ENCODE results near the gene MAML3. TPM values are rescaled to one million over a fixed set of nuclear protein-coding genes. Genes with fewer than 3 reads are reported as not detected.

Gene MAML3
- total and polyA plus RNA-seq, 4 experiments from 2014 or later = 0.15 to 3.7 (median 1.7) TPM

- Mint-ChIP-seq H3K4me3 (peak overlapping the region in 7 of 8 donors; percentile 76 to 92 (median 85)), H3K27ac (peak overlapping the region in 3 of 7 donors; percentile 85 to 91 (median 87)), H3K9me3 (no peaks in the 10 kb centered on the region), H3K27me3 (peaks cover 3 to 6% of the 10 kb centered on the region in 2 donors), H3K36me3 (no peaks in the 10 kb centered on the region), H3K4me1 (peaks cover 12 to 29% (median 16%) of the 10 kb centered on the region in 4 donors)
- ChIA-PET POLR2A (ENCODE audit: partially characterized antibody) (interaction anchor here (1.4 to 1.7 kb wide), 2 partner anchors 102 to 108 kb away, joined by 5 to 7 read pairs; no protein-coding TSS in a partner anchor), CTCF (ENCODE audit: partially characterized antibody) (interaction anchor here (0.7 to 4.8 kb wide), 5 partner anchors 20 to 205 kb away, joined by 3 to 34 read pairs (median 4); no protein-coding TSS in a partner anchor)
- peaks cover 19% of the 10 kb centered on the region for H3K4me1 ChIP-seq (ENCODE audit: insufficient read depth, low read length)
- peak overlapping the region in 1 of 2 donors; percentile 17 for H3K4me3 ChIP-seq (ENCODE audit: low read length in 2 of 2)
- H3K36me3 ChIP-seq (ENCODE audit: insufficient read depth, low read length) = no peaks in the 10 kb centered on the region
- H3K9me3 ChIP-seq (ENCODE audit: control insufficient read depth in 1 of 2, low read length in 2 of 2) = no peaks in the 10 kb centered on the region
- no peak for DNase-seq
- intact Hi-C loops (cut with micrococcal nuclease) = loop anchor here (2.0 kb wide), 1 partner anchor 22 kb away; no protein-coding TSS in a partner anchor
- H3K27me3 ChIP-seq (ENCODE audit: insufficient read depth, low read length) = no peaks in the 10 kb centered on the region
- H3K27ac ChIP-seq (ENCODE audit: low read depth, low read length) = no peak overlapping the region
These were observed 105.5 kb downstream of the MAML3 start for GRCh38 chr4:140048419-140048995.

GRCh38 chr4:140047786-140048185 is 106.2 kb downstream of the MAML3 start:
- Mint-ChIP-seq H3K27ac (no peak overlapping the region), H3K36me3 (no peaks in the 10 kb centered on the region), H3K9me3 (no peaks in the 10 kb centered on the region), H3K4me1 (peaks cover 12 to 29% (median 16%) of the 10 kb centered on the region in 4 donors), H3K27me3 (peaks cover 3 to 6% of the 10 kb centered on the region in 2 donors), H3K4me3 (no peak overlapping the region)
- no peak for DNase-seq
- H3K27me3 ChIP-seq (ENCODE audit: insufficient read depth, low read length) = no peaks in the 10 kb centered on the region
- no peaks in the 10 kb centered on the region for H3K9me3 ChIP-seq (ENCODE audit: control insufficient read depth in 1 of 2, low read length in 2 of 2)
- intact Hi-C loops (cut with micrococcal nuclease) = loop anchor here (2.0 kb wide), 1 partner anchor 23 kb away; no protein-coding TSS in a partner anchor
- no peaks in the 10 kb centered on the region for H3K36me3 ChIP-seq (ENCODE audit: insufficient read depth, low read length)
- ChIA-PET CTCF (ENCODE audit: partially characterized antibody) (no interaction called here), POLR2A (ENCODE audit: partially characterized antibody) (interaction anchor here (0.7 kb wide), 1 partner anchor 106 kb away, joined by 3 read pairs; the partner anchor contains the start of gene MAML3)
- H3K4me3 ChIP-seq (ENCODE audit: low read length in 2 of 2) = no peak overlapping the region
- H3K4me1 ChIP-seq (ENCODE audit: insufficient read depth, low read length) = peaks cover 19% of the 10 kb centered on the region
- H3K27ac ChIP-seq (ENCODE audit: low read depth, low read length) = no peak overlapping the region

GRCh38 chr4:140047017-140047640 is 106.9 kb downstream of the MAML3 start:
- Mint-ChIP-seq H3K27me3 (peaks cover 3 to 6% of the 10 kb centered on the region in 2 donors), H3K4me3 (no peak overlapping the region), H3K4me1 (peaks cover 12 to 28% (median 16%) of the 10 kb centered on the region in 4 donors), H3K27ac (peak overlapping the region in 1 of 7 donors; percentile 7), H3K36me3 (no peaks in the 10 kb centered on the region), H3K9me3 (no peaks in the 10 kb centered on the region)
- no peak for DNase-seq
- no peaks in the 10 kb centered on the region for H3K27me3 ChIP-seq (ENCODE audit: insufficient read depth, low read length)
- CTCF ChIA-PET (ENCODE audit: partially characterized antibody) = interaction anchor here (0.7 to 1.8 kb wide), 2 partner anchors 10 to 206 kb away, joined by 3 to 6 read pairs; no protein-coding TSS in a partner anchor
- no peaks in the 10 kb centered on the region for H3K36me3 ChIP-seq (ENCODE audit: insufficient read depth, low read length)
- peaks cover 19% of the 10 kb centered on the region for H3K4me1 ChIP-seq (ENCODE audit: insufficient read depth, low read length)
- intact Hi-C loops (cut with micrococcal nuclease) = no loop called here
- H3K27ac ChIP-seq (ENCODE audit: low read depth, low read length) = no peak overlapping the region
- no peaks in the 10 kb centered on the region for H3K9me3 ChIP-seq (ENCODE audit: control insufficient read depth in 1 of 2, low read length in 2 of 2)
- H3K4me3 ChIP-seq (ENCODE audit: low read length in 2 of 2) = no peak overlapping the region
- POLR2A ChIA-PET (ENCODE audit: partially characterized antibody) = interaction anchor here (0.7 kb wide), 1 partner anchor 107 kb away, joined by 3 read pairs; the partner anchor contains the start of gene MAML3

- H3K36me3 ChIP-seq (ENCODE audit: insufficient read depth, low read length) = no peaks in the 10 kb centered on the region
- H3K27ac ChIP-seq (ENCODE audit: low read depth, low read length) = no peak overlapping the region
- H3K27me3 Mint-ChIP-seq = peaks cover 2 to 3% of the 10 kb centered on the region in 2 donors
- H3K9me3 Mint-ChIP-seq = no peaks in the 10 kb centered on the region
- H3K27ac Mint-ChIP-seq = no peak overlapping the region
- no peaks in the 10 kb centered on the region for H3K36me3 Mint-ChIP-seq
- H3K27me3 ChIP-seq (ENCODE audit: insufficient read depth, low read length) = peaks cover 2% of the 10 kb centered on the region
- no peak overlapping the region for H3K4me3 Mint-ChIP-seq
- intact Hi-C loops (cut with micrococcal nuclease) = no loop called here
- POLR2A ChIA-PET (ENCODE audit: partially characterized antibody) = no interaction called here
- no peak for DNase-seq
- CTCF ChIA-PET (ENCODE audit: partially characterized antibody) = interaction anchor here (0.7 to 1.8 kb wide), 2 partner anchors 10 to 207 kb away, joined by 3 to 6 read pairs; no protein-coding TSS in a partner anchor
- no peak overlapping the region for H3K4me3 ChIP-seq (ENCODE audit: low read length in 2 of 2)
- peaks cover 12 to 24% (median 16%) of the 10 kb centered on the region in 4 donors for H3K4me1 Mint-ChIP-seq
- H3K4me1 ChIP-seq (ENCODE audit: insufficient read depth, low read length) = peaks cover 19% of the 10 kb centered on the region
- H3K9me3 ChIP-seq (ENCODE audit: control insufficient read depth in 1 of 2, low read length in 2 of 2) = no peaks in the 10 kb centered on the region
These were observed 107.4 kb downstream of the MAML3 start for GRCh38 chr4:140046543-140046942.

- peaks cover 3% of the 10 kb centered on the region for H3K27me3 ChIP-seq (ENCODE audit: insufficient read depth, low read length)
- peaks cover 0 to 1% (median 0%) of the 10 kb centered on the region in 8 donors for H3K9me3 Mint-ChIP-seq
- H3K27me3 Mint-ChIP-seq = peaks cover 2 to 4% of the 10 kb centered on the region in 2 donors
- H3K27ac Mint-ChIP-seq = peak overlapping the region in 1 of 7 donors; percentile 57
- H3K4me1 ChIP-seq (ENCODE audit: insufficient read depth, low read length) = peaks cover 19% of the 10 kb centered on the region
- no peaks in the 10 kb centered on the region for H3K36me3 ChIP-seq (ENCODE audit: insufficient read depth, low read length)
- no peaks in the 10 kb centered on the region for H3K36me3 Mint-ChIP-seq
- H3K4me3 ChIP-seq (ENCODE audit: low read length in 2 of 2) = no peak overlapping the region
- peaks cover 13 to 24% (median 16%) of the 10 kb centered on the region in 4 donors for H3K4me1 Mint-ChIP-seq
- DNase-seq = no peak
- CTCF ChIA-PET (ENCODE audit: partially characterized antibody) = interaction anchor here (0.7 to 1.8 kb wide), 3 partner anchors 9 to 207 kb away, joined by 3 to 6 read pairs (median 3); no protein-coding TSS in a partner anchor
- H3K27ac ChIP-seq (ENCODE audit: low read depth, low read length) = no peak overlapping the region
- no peaks in the 10 kb centered on the region for H3K9me3 ChIP-seq (ENCODE audit: control insufficient read depth in 1 of 2, low read length in 2 of 2)
- intact Hi-C loops (cut with micrococcal nuclease) = no loop called here
- no peak overlapping the region for H3K4me3 Mint-ChIP-seq
- POLR2A ChIA-PET (ENCODE audit: partially characterized antibody) = no interaction called here
These were observed 108.0 kb downstream of the MAML3 start for GRCh38 chr4:140046016-140046415.

GRCh38 chr4:140044337-140044902 is 109.6 kb downstream of the MAML3 start:
- peaks cover 0 to 4% of the 10 kb centered on the region in 2 donors for H3K27me3 Mint-ChIP-seq
- H3K27ac ChIP-seq (ENCODE audit: low read depth, low read length) = no peak overlapping the region
- CTCF ChIA-PET (ENCODE audit: partially characterized antibody) = no interaction called here
- no peaks in the 10 kb centered on the region for H3K9me3 ChIP-seq (ENCODE audit: control insufficient read depth in 1 of 2, low read length in 2 of 2)
- POLR2A ChIA-PET (ENCODE audit: partially characterized antibody) = no interaction called here
- H3K27me3 ChIP-seq (ENCODE audit: insufficient read depth, low read length) = peaks cover 3% of the 10 kb centered on the region
- no peak overlapping the region for H3K4me3 Mint-ChIP-seq
- intact Hi-C loops (cut with micrococcal nuclease) = no loop called here
- H3K36me3 ChIP-seq (ENCODE audit: insufficient read depth, low read length) = no peaks in the 10 kb centered on the region
- H3K4me1 ChIP-seq (ENCODE audit: insufficient read depth, low read length) = peaks cover 8% of the 10 kb centered on the region
- peaks cover 0 to 2% (median 0%) of the 10 kb centered on the region in 8 donors for H3K9me3 Mint-ChIP-seq
- H3K27ac Mint-ChIP-seq = no peak overlapping the region
- no peak for DNase-seq
- no peak overlapping the region for H3K4me3 ChIP-seq (ENCODE audit: low read length in 2 of 2)
- H3K4me1 Mint-ChIP-seq = peaks cover 9 to 10% (median 9%) of the 10 kb centered on the region in 4 donors
- no peaks in the 10 kb centered on the region for H3K36me3 Mint-ChIP-seq

- no peaks in the 10 kb centered on the region for H3K9me3 ChIP-seq (ENCODE audit: control insufficient read depth in 1 of 2, low read length in 2 of 2)
- H3K4me1 Mint-ChIP-seq = peaks cover 0 to 2% (median under 1%) of the 10 kb centered on the region in 4 donors
- intact Hi-C loops (cut with micrococcal nuclease) = no loop called here
- peaks cover 3% of the 10 kb centered on the region for H3K27me3 ChIP-seq (ENCODE audit: insufficient read depth, low read length)
- ChIA-PET CTCF (ENCODE audit: partially characterized antibody) (no interaction called here), POLR2A (ENCODE audit: partially characterized antibody) (no interaction called here)
- H3K27ac Mint-ChIP-seq = no peak overlapping the region
- peaks cover 0 to 2% of the 10 kb centered on the region in 2 donors for H3K27me3 Mint-ChIP-seq
- no peak overlapping the region for H3K4me3 ChIP-seq (ENCODE audit: low read length in 2 of 2)
- no peaks in the 10 kb centered on the region for H3K36me3 Mint-ChIP-seq
- H3K36me3 ChIP-seq (ENCODE audit: insufficient read depth, low read length) = no peaks in the 10 kb centered on the region
- no peak overlapping the region for H3K4me3 Mint-ChIP-seq
- no peak for DNase-seq
- peaks cover 0 to 2% (median 0%) of the 10 kb centered on the region in 8 donors for H3K9me3 Mint-ChIP-seq
- no peaks in the 10 kb centered on the region for H3K4me1 ChIP-seq (ENCODE audit: insufficient read depth, low read length)
- no peak overlapping the region for H3K27ac ChIP-seq (ENCODE audit: low read depth, low read length)
These were observed 111.3 kb downstream of the MAML3 start for GRCh38 chr4:140042634-140043033.
